Stimulated activated CD4-positive, alpha-beta T cell treated with anti-CD3 and anti-CD28 coated beads, Interleukin-4, amount 100 ng/mL, for 24 hours (primary cell): Measurements from ENCODE around the gene FNDC4.
"Not testable (repeated sequence)": the region's sequence is repeated elsewhere in the genome, so short reads cannot be mapped to it uniquely, and the experiment has no call there.

Source experiments
- DNase-seq: peaks from one replicate; pipeline ENCODE4 v3.0.0-alpha.2; 2020

Gene FNDC4

GRCh38 chr2:27494944-27495554 is at the start of gene FNDC4:
Gene FNDC4, minus strand, starts transcription at chr2:27495200. Its CDS starts 521 bp downstream, at chr2:27494679.
- DNase-seq, result peak; percentile 9

- DNase-seq, result no peak
Observed at GRCh38 chr2:27544143-27544821, 49.3 kb upstream of the FNDC4 start.

- DNase-seq, result not testable (repeated sequence)
Observed at GRCh38 chr2:27539649-27540048, 44.6 kb upstream of the FNDC4 start.

GRCh38 chr2:27538839-27539450 is 43.9 kb upstream of the FNDC4 start:
- DNase-seq, result not testable (repeated sequence)

- no peak for DNase-seq
Observed at GRCh38 chr2:27537287-27537686, 42.3 kb upstream of the FNDC4 start.

GRCh38 chr2:27531983-27532382 is 37.0 kb upstream of the FNDC4 start:
- DNase-seq, result no peak

- DNase-seq, result no peak
Observed at GRCh38 chr2:27527182-27527581, 32.2 kb upstream of the FNDC4 start.

GRCh38 chr2:27522400-27522945 is 27.5 kb upstream of the FNDC4 start:
- DNase-seq, result no peak

GRCh38 chr2:27520316-27520715 is 25.3 kb upstream of the FNDC4 start:
- no peak for DNase-seq

GRCh38 chr2:27518782-27519113 is 23.7 kb upstream of the FNDC4 start:
- DNase-seq, result no peak

GRCh38 chr2:27518113-27518781 is 23.2 kb upstream of the FNDC4 start:
- no peak for DNase-seq

GRCh38 chr2:27509326-27509725 is 14.3 kb upstream of the FNDC4 start:
- no peak for DNase-seq

GRCh38 chr2:27507293-27507692 is 12.3 kb upstream of the FNDC4 start:
- no peak for DNase-seq

GRCh38 chr2:27506587-27506986 is 11.6 kb upstream of the FNDC4 start:
- no peak for DNase-seq

- DNase-seq, result no peak
Observed at GRCh38 chr2:27502142-27502541, 7.1 kb upstream of the FNDC4 start.

- DNase-seq, result no peak
Observed at GRCh38 chr2:27501042-27501441, 6.0 kb upstream of the FNDC4 start.

GRCh38 chr2:27498975-27499374 is 4.0 kb upstream of the FNDC4 start:
- DNase-seq, result no peak

- no peak for DNase-seq
Observed at GRCh38 chr2:27497288-27497627, 2.3 kb upstream of the FNDC4 start.

GRCh38 chr2:27496357-27497287 is 1.6 kb upstream of the FNDC4 start, which contains the start of gene GCKR:
Gene GCKR, plus strand, starts transcription at chr2:27496839. Its CDS starts 66 bp downstream, at chr2:27496905.
- DNase-seq, result no peak

GRCh38 chr2:27495840-27496356 is 898 bp upstream of the FNDC4 start:
- DNase-seq, result no peak

- no peak for DNase-seq
Observed at GRCh38 chr2:27494284-27494943, 586 bp downstream of the FNDC4 start.

- DNase-seq, result no peak
Observed at GRCh38 chr2:27493948-27494283, 1.1 kb downstream of the FNDC4 start.
